Hematopoietic multipotent progenitor cell treated with erythropoietin and hydrocortisone succinate and interleukin-3 and kit ligand, for 6 days (in vitro differentiated cells): ENCODE data around the gene ITGB1BP1.

Experiments used
- DNase-seq: peaks from one replicate; pipeline ENCODE4 v3.0.0-alpha.2; 2015

ITGB1BP1 gene

DNA sequence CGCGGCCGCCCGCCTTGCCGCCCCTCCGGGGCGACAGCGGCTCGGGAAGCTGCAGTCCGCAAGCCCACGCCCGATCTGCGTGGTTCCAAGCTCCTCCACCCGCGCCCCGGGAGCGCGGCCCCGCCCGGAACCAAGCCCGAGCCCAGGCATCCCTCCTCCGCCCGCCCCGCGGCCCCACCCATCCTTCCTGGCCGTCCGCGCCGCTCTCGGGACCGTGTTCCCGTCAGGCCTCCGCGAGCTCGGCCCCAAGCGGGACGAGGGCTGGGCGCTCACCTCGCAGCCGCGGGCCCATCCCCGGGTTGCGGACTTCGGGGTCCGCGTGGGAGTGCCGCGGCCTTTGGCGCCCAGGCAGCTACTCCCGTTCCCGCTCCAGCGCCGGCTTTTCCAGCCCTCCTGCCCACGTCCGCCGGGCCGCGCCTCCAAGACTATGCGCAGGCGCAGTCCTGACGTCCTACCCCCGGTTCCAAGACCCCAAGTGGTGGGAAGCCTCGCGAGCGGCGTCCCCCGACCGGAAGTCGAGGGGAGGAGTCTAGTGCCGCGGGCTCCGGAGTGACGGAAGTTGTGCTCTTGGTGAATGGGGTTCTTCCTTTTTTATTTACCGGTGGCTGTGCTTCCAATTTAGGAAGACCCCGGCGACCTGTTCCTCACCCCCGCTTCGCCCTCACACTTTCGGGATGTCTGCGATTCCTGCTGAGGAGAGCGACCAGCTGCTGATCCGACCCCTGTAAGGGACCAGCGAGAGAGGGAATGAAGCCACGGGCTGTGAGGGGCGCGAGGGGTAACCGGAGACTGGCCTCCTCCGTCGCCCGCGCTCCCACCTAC, at the start of gene ITGB1BP1, which contains the start of gene CPSF3:
TSS of gene ITGB1BP1 (minus strand) at position 429 of the 822 bp plus-strand sequence. CDS start 4,831 bp downstream, outside the sequence.
TSS of gene CPSF3 (plus strand) at position 555 of the 822 bp plus-strand sequence. CDS start at position 675, 120 bp downstream.
- DNase-seq: peak; percentile 99

- peak; percentile 78 for DNase-seq
Measured at GRCh38 chr2:9472511-9472910, 49.2 kb upstream of the ITGB1BP1 start.

DNA sequence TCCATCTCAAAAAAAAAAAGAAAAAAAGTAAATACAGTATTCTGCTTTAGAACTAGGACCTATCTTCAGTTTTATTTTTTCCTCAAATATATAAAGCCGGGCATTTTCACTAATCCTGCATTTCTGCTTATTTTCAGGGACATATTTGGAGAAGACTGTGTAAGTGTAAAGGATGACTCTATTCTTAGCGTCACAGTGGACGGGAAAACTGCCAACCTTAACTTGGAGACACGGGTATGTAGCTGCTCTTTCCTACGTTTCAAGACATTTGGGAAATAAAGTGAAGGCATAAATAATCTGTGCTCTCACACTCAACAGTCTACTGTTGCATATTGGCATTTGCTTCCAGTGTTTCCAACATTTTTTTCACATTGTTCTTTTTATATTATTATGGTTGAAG, 47.9 kb upstream of the ITGB1BP1 start:
- no peak for DNase-seq

GRCh38 chr2:9467687-9468086, 44.4 kb upstream of the ITGB1BP1 start:
- no peak for DNase-seq

- DNase-seq: no peak
Measured at GRCh38 chr2:9466147-9466683, 42.9 kb upstream of the ITGB1BP1 start.

DNA sequence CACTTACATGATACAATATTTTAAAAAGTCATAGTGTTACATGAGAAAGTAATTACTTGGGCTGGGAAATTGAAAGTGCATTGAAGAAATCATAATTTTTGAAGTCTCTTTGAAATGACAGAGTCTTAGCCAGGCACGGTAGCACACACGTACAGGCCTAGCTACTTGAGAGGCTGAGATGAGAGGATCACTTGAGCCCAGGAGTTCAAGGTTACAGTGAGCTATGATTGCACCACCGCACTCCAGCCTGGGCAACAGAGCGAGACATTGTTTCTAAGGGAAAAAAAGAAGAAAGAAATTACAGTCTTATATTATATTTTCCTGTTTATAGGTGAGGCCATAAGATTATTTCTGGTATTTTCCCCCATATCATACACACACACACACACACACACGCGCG, 41.8 kb upstream of the ITGB1BP1 start:
- no peak for DNase-seq

- DNase-seq: peak; percentile 34
Measured at GRCh38 chr2:9463698-9464034, 40.3 kb upstream of the ITGB1BP1 start.

DNA sequence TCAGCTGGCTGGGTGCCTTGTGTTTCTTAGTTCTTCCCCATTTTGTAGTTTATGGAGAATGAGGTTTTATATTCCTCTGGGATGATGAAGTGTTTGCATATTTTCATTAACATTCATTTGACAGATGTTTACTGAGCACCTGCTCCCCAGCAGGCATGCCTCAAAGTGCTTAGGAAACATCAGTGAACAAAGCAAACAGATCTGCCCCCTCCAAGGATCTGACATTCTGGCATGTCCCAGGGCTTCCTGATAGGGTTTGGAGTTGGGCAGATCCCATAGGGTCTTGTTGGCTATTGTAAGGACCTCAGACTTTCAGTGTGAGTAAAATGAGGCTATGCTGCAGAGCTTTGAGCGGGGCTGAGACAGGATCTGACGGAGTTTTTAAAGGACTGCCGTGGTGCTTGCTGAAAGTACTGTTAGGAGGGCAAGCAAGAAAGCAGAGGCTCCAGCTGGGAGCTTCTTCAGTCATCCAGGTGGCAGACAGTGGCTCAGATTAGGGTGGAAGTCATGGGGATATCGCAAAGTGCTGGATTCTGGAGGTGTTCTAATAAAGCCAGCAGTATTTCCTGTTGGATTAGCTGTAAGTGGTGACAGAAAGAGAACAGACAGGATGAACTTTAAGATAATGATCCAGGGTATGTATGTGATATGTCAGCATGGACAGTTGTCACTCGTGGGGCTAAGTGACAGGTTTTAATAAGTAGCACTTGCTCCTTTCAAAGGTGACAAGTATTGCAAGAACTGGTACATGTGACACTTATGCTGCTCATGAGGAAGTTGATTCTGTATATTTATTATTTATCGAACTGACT, 39.8 kb upstream of the ITGB1BP1 start:
- no peak for DNase-seq

GRCh38 chr2:9462313-9462712, 39.0 kb upstream of the ITGB1BP1 start:
- DNase-seq: no peak

- no peak for DNase-seq
Measured at GRCh38 chr2:9461079-9461478, 37.8 kb upstream of the ITGB1BP1 start.

DNA sequence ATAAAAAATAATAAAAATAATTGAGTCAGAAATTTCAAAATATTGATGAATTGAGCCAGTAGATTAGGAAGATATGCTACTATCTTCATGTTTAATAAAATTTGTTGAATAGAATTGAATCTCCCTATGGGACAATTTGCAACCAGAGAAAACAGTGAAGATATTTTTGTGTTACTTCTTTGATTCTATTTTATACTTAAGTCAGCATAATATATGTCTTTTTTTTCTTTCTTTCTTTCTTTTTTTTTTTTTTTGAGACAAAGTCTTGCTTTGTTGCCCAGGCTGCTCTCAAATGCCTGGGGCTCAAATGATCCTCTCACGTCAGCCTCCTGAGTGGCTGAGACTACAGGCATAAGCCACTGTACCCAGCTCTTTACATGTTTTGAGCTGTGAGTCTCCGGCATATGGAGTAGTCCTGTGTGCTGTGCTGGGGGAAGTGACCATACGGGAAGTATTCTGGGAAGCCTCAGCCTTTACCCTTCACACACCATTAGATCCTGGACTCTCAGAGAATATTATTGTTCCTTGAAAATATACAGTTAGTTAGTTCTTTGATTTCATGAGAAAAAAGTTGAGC, 37.2 kb upstream of the ITGB1BP1 start:
- no peak for DNase-seq

- no peak for DNase-seq
Measured at GRCh38 chr2:9451231-9451630, 27.9 kb upstream of the ITGB1BP1 start.

GRCh38 chr2:9445089-9445488, 21.8 kb upstream of the ITGB1BP1 start:
- no peak for DNase-seq

DNA sequence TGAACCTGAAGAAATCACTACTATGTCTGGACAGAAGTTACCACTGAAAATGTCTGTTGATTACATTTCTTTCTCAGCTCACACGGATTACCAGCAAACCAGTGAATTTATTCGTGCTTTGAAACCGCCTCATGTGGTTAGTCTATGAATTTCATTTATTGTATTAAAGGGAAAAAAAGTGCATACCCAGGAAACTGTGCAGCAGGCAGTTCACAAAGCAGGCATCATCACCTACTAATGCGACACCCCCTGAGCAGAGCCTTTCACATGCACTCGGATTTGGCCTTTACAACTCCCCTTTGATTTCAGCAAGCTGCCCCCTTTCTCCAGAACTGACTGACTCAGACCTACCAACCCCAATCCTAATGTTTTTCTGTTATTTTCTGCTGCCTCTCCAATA, 20.2 kb upstream of the ITGB1BP1 start:
- no peak for DNase-seq

- DNase-seq: no peak
Measured at GRCh38 chr2:9441556-9441955, 18.2 kb upstream of the ITGB1BP1 start.

- no peak for DNase-seq
Measured at GRCh38 chr2:9440058-9440727, 16.9 kb upstream of the ITGB1BP1 start.

DNA sequence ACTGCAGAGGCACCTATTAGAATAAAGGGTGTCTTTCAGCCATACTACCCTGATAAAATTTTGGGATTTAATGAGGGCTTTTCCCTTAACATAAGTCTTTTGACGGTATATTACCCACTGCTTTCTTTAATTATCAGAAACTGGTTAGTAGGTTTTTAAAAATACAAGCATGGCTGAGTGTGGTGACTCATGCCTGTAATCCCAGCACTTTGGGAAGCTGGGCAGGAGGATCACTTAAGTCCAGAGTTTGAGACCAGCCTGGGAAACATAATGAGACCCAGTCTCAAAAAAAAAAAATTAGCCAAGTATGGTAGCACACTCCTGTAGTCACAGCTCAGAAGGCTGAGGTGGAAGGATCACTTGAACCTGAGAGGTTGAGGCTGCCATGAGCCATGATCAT, 16.2 kb upstream of the ITGB1BP1 start:
- no peak for DNase-seq

DNA sequence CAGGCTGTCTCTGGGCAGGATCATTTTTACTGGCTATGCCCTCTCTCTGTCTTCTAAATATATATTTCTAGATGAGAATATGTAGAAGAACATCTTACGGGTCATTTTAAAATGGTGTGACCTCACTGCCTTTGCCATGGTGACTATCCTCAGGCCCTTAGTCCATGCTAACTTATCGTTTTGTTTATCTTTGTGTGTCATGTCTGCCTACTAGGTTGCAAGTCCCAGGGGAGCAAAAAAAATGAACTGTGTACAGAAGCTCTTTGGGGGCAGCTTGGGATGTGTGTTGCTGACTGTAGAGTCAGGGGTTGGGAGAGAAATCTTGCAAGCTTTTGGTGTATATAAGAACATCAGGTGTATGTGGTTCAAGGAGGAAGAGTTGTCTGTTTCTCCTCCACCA, 11.2 kb upstream of the ITGB1BP1 start:
- DNase-seq: no peak

GRCh38 chr2:9430316-9431293, 7.3 kb upstream of the ITGB1BP1 start:
- DNase-seq: no peak

DNA sequence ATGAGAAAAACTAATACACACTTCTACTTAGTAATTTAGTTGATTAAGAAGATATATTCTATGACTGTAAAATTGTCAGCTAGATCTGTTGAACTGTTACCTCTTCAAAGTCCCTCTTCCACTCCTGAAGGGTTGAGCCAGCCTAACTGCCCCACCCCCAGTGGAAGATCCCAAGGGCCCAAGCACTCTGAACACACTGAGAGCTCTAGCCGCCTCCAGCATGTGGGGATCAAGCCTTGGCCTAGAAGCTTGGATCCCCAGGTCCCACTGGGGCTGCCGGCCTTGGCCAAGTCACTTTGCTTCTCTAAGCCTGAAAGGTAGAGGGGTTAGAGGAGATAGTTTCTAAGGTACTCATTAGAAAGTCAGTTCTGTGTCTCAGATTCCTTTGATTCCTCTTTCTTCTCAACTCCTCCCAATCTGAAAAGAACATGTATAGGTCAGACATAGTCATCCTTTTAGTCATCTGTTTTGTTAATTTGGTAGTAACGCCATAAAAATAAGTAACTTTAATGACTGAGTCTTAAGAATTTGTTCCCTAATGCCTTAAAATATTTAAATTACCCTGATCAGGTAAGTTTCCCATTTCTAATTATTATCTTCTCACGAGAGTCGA, 5.7 kb upstream of the ITGB1BP1 start:
- DNase-seq: no peak
